Chondrocyte (in vitro differentiated cells): ENCODE measurements around the gene PLXDC2. TPM values are rescaled to one million over a fixed set of nuclear protein-coding genes. Genes with fewer than 3 reads are reported as not detected.

Experiments
- DNase-seq: peaks from one replicate; pipeline ENCODE4 v3.0.0; 2021; ENCODE audit warnings: mixed read lengths, low spot score
- H3K27ac Mint-ChIP-seq: one replicate; pipeline ENCODE4 v1.8.0; 2021; ENCODE audit warnings: mild to moderate bottlenecking, moderate library complexity, mixed read lengths; ENCODE audit not compliant: unreplicated experiment
- H3K27me3 Mint-ChIP-seq: 2 replicates; pipeline ENCODE4 v1.8.0; 2021; ENCODE audit warnings: low read depth, mixed read lengths
- H3K36me3 Mint-ChIP-seq: 2 replicates; pipeline ENCODE4 v1.8.0; 2021; ENCODE audit warnings: low read depth, mixed read lengths
- H3K4me1 Mint-ChIP-seq: 2 replicates; pipeline ENCODE4 v1.8.0; 2021; ENCODE audit warnings: low read depth, mild to moderate bottlenecking, mixed read lengths
- H3K4me3 Mint-ChIP-seq: one replicate; pipeline ENCODE4 v1.8.0; 2021; ENCODE audit warnings: mild to moderate bottlenecking, moderate library complexity, mixed read lengths; ENCODE audit not compliant: unreplicated experiment
- H3K9me3 Mint-ChIP-seq: 2 replicates; pipeline ENCODE4 v1.8.0; 2021; ENCODE audit warnings: low read depth, mixed read lengths
- CTCF ChIP-seq: fragments of 200-600 bp; sonication (generic); IDR thresholded peaks from 2 replicates; pipeline ENCODE4 v1.5.0; 2021; ENCODE audit warnings: antibody characterized with exemption, mild to moderate bottlenecking, moderate library complexity
- total RNA-seq: library from RNA; stranded (reverse); gene quantifications from 3 replicates; pipeline ENCODE4 v1.2.1, GENCODE V29; 2021

PLXDC2 gene
- total RNA-seq, 1 donor from 2014 or later = 88.5 TPM

- Mint-ChIP-seq H3K4me3 (no peak overlapping the region), H3K27ac (peak overlapping the region; percentile 55), H3K27me3 (no peaks in the 10 kb centered on the region), H3K9me3 (peaks cover 7% of the 10 kb centered on the region), H3K36me3 (no peaks in the 10 kb centered on the region), H3K4me1 (peaks cover 65% of the 10 kb centered on the region)
- no peak for TF ChIP-seq CTCF
- DNase-seq = no peak
Observed at GRCh38 chr10:19906108-19906791, 90.0 kb downstream of the PLXDC2 start.

- no peak for TF ChIP-seq CTCF
- Mint-ChIP-seq H3K4me1 (peaks cover 66% of the 10 kb centered on the region), H3K27me3 (no peaks in the 10 kb centered on the region), H3K36me3 (no peaks in the 10 kb centered on the region), H3K9me3 (no peaks in the 10 kb centered on the region), H3K4me3 (no peak overlapping the region), H3K27ac (no peak overlapping the region)
- no peak for DNase-seq
Observed at GRCh38 chr10:19908991-19909696, 92.9 kb downstream of the PLXDC2 start.

- H3K4me3 Mint-ChIP-seq = no peak overlapping the region
- H3K27ac Mint-ChIP-seq = peak overlapping the region; percentile 42
Observed at GRCh38 chr10:19911886-19912285, 95.7 kb downstream of the PLXDC2 start.

GRCh38 chr10:19913987-19914386 is 97.8 kb downstream of the PLXDC2 start:
- H3K4me3 Mint-ChIP-seq = no peak overlapping the region
- H3K4me1 Mint-ChIP-seq = peaks cover 60% of the 10 kb centered on the region

More at GRCh38 chr10:19911886-19912285, 95.7 kb downstream of the PLXDC2 start:
- Mint-ChIP-seq H3K4me1 (peaks cover 46% of the 10 kb centered on the region), H3K27me3 (no peaks in the 10 kb centered on the region), H3K9me3 (peaks cover 13% of the 10 kb centered on the region), H3K36me3 (peaks cover 6% of the 10 kb centered on the region)
- no peak for DNase-seq
- TF ChIP-seq CTCF = no peak

More at GRCh38 chr10:19913987-19914386, 97.8 kb downstream of the PLXDC2 start:
- TF ChIP-seq CTCF = no peak
- Mint-ChIP-seq H3K36me3 (peaks cover 6% of the 10 kb centered on the region), H3K27me3 (no peaks in the 10 kb centered on the region), H3K9me3 (peaks cover 13% of the 10 kb centered on the region), H3K27ac (no peak overlapping the region)
- DNase-seq = no peak
